ENCODE measurements around the gene TCEANC2. TPM values are rescaled to one million over a fixed set of nuclear protein-coding genes. Genes with fewer than 3 reads are reported as not detected.

TCEANC2 gene
- total RNA-seq, 1 donor = 2.5 TPM

DNA sequence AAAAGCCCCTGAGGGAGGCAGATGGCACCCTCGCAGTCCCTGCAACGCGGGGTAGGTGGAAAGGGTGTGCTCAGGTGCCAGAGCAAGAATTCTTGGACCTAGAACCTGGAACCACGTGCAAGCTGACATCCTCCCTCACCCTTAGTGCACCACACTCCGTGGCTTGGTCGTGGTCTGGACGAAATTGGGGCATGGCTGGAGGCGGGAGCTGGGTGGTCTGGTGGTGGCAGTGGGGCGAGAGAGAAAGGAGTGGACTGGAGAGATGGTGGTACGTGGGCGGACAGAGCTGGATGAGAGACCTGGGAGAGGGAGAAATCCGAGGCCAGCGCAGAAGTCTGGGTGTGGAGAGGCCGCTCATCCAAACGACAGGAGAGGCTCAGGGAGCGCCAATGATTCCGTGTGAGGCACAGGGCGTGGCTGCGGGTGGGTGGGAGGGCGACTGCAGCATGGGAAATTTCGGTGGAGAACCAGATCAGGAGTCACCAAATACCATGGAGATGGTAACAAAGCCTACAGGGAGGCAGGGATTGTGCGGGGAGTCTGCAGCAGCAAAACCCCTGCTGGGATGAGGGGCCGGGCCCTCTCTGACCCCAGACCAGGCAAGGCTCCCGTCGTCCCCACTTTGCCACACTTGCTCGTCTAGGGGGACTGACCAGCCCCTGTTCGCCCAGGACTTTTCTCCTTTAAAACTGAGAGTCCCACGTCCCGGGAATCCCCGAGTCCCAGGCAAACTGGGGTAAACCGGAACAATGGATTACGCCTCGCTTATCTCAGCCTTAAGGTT, 67.5 kb downstream of the TCEANC2 start:
- Histone ChIP-seq H3K4me2 (ENCODE audit: insufficient read depth, low read length) (peak overlapping the region; percentile 88), H3K27ac (ENCODE audit: low read depth, low read length) (peak overlapping the region; percentile 75), H3K4me3 (ENCODE audit: insufficient read depth, low read length) (peak overlapping the region; percentile 68), H3K27me3 (ENCODE audit: insufficient read depth, low read length) (no peaks in the 10 kb centered on the region), H3K36me3 (ENCODE audit: insufficient read depth, low read length) (no peaks in the 10 kb centered on the region), H3K79me2 (ENCODE audit: insufficient read depth, low read length) (no peaks in the 10 kb centered on the region), H4K20me1 (ENCODE audit: insufficient read depth, low read length) (no peaks in the 10 kb centered on the region), H2AFZ (ENCODE audit: low read length) (peak overlapping the region; percentile 91), H3K4me1 (ENCODE audit: insufficient read depth, low read length) (peaks cover 21% of the 10 kb centered on the region), H3K9me3 (ENCODE audit: low read depth, low read length) (no peaks in the 10 kb centered on the region)
- DNase-seq (ENCODE audit: insufficient read length, low spot score, missing footprints) = peak; percentile 83
- TF ChIP-seq, protein P1, sequence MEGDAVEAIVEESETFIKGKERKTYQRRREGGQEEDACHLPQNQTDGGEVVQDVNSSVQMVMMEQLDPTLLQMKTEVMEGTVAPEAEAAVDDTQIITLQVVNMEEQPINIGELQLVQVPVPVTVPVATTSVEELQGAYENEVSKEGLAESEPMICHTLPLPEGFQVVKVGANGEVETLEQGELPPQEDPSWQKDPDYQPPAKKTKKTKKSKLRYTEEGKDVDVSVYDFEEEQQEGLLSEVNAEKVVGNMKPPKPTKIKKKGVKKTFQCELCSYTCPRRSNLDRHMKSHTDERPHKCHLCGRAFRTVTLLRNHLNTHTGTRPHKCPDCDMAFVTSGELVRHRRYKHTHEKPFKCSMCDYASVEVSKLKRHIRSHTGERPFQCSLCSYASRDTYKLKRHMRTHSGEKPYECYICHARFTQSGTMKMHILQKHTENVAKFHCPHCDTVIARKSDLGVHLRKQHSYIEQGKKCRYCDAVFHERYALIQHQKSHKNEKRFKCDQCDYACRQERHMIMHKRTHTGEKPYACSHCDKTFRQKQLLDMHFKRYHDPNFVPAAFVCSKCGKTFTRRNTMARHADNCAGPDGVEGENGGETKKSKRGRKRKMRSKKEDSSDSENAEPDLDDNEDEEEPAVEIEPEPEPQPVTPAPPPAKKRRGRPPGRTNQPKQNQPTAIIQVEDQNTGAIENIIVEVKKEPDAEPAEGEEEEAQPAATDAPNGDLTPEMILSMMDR (IDR thresholded peaks at IDR 0.05; ENCODE audit: extremely low read depth, low read depth, low read length) = no peak

DNA sequence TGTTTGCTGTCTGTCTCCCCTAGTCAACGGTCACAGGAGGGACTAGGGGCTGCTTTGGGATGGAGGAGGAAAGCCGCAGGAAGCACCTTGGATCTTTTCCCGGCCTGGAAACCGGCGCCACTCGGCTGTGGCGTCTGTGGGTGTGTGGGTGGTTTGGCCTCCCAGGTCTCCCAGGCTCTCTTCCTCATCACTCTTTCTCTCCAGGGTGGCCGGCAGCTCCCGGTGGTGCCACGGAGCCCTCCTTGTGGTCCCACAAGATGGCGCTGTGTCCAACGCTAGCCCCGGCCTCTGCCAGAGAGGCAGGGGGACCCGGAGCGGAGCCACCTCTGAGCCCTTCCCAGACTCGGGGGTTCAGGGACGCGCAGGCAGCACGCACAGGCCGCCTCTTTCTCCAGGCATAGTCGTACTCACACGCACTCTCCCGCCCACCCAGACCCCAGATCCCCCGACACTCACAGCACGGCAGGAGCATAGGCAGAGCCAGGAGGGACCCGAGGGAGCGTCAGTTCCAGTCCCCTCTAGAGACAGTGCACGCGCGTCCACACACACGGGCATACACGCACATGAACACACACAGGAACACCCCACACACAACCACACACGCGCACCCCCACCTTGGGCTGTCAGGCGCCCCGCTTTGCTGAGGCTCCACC, 68.2 kb downstream of the TCEANC2 start:
- Histone ChIP-seq H3K79me2 (ENCODE audit: insufficient read depth, low read length) (no peaks in the 10 kb centered on the region), H3K27me3 (ENCODE audit: insufficient read depth, low read length) (no peaks in the 10 kb centered on the region), H3K4me1 (ENCODE audit: insufficient read depth, low read length) (peaks cover 21% of the 10 kb centered on the region), H4K20me1 (ENCODE audit: insufficient read depth, low read length) (no peaks in the 10 kb centered on the region), H3K4me3 (ENCODE audit: insufficient read depth, low read length) (peak overlapping the region; percentile 68), H2AFZ (ENCODE audit: low read length) (peak overlapping the region; percentile 91), H3K27ac (ENCODE audit: low read depth, low read length) (peak overlapping the region; percentile 75), H3K36me3 (ENCODE audit: insufficient read depth, low read length) (no peaks in the 10 kb centered on the region), H3K9me3 (ENCODE audit: low read depth, low read length) (no peaks in the 10 kb centered on the region), H3K4me2 (ENCODE audit: insufficient read depth, low read length) (peak overlapping the region; percentile 88)
- TF ChIP-seq, protein P1 (IDR thresholded peaks at IDR 0.05; ENCODE audit: extremely low read depth, low read depth, low read length) = peak; percentile 76
- DNase-seq (ENCODE audit: insufficient read length, low spot score, missing footprints) = peak; percentile 98

DNA sequence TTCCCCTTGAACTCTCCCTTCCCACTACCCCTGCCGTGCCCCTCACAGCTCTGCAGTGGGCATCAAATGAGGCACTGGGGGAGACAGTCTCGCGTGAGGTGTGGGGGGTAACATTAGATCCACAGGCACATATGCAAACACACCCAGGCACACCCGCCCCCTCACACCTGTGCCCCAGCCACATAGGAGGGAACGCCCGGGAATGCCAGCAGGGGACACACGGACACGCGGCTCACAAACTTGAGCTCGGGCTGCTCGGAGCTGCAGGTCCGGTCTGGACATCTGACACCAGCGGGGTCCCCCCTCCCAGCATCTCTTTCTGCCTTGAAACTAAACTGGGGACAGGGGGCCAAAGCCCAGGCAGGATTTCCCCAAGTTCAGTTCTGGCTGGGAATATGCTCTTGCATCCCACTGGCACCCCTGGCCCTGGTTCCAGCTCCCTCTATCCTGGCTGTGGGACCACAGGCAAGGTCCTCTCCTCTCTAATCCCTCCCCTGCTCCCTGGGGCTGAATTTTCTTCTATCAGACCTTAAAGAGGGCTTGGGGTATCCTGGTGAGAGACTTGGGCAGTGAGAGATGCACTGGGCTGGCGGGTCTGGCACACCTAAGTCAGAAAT, 68.8 kb downstream of the TCEANC2 start:
- Histone ChIP-seq H3K79me2 (ENCODE audit: insufficient read depth, low read length) (no peaks in the 10 kb centered on the region), H3K4me2 (ENCODE audit: insufficient read depth, low read length) (peak overlapping the region; percentile 88), H3K4me3 (ENCODE audit: insufficient read depth, low read length) (no peak overlapping the region), H3K27me3 (ENCODE audit: insufficient read depth, low read length) (no peaks in the 10 kb centered on the region), H3K9me3 (ENCODE audit: low read depth, low read length) (no peaks in the 10 kb centered on the region), H3K4me1 (ENCODE audit: insufficient read depth, low read length) (peaks cover 21% of the 10 kb centered on the region), H4K20me1 (ENCODE audit: insufficient read depth, low read length) (no peaks in the 10 kb centered on the region), H2AFZ (ENCODE audit: low read length) (peak overlapping the region; percentile 91), H3K36me3 (ENCODE audit: insufficient read depth, low read length) (no peaks in the 10 kb centered on the region), H3K27ac (ENCODE audit: low read depth, low read length) (peak overlapping the region; percentile 75)
- DNase-seq (ENCODE audit: insufficient read length, low spot score, missing footprints) = peak; percentile 69
- TF ChIP-seq, protein P1 (IDR thresholded peaks at IDR 0.05; ENCODE audit: extremely low read depth, low read depth, low read length) = no peak

DNA sequence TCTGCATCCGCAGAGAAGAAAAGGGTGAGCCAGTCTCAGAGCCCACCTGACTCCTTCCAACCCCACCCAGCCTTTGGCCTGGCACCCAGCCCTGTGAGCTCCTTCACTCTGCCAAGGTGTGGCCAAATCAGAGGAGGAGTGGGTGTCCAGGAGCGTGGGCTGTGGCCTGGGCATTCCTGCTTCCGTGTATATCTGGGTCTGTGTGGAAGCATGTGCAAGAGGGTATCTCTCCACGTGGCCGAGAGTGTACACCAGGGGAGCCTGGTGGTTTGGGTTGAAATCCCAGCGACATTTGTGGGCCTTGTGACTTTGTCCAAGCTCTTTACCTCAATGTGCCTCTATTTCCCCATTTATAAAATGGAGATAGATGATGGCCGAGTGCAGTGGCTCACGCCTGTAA, 69.6 kb downstream of the TCEANC2 start:
- no peaks in the 10 kb centered on the region for H3K36me3 ChIP-seq (ENCODE audit: insufficient read depth, low read length)
- TF ChIP-seq, protein P1 (IDR thresholded peaks at IDR 0.05; ENCODE audit: extremely low read depth, low read depth, low read length) = no peak
- no peaks in the 10 kb centered on the region for H3K27me3 ChIP-seq (ENCODE audit: insufficient read depth, low read length)
- DNase-seq (ENCODE audit: insufficient read length, low spot score, missing footprints) = no peak
- no peak overlapping the region for H2AFZ ChIP-seq (ENCODE audit: low read length)
- no peak overlapping the region for H3K4me2 ChIP-seq (ENCODE audit: insufficient read depth, low read length)
- no peak overlapping the region for H3K27ac ChIP-seq (ENCODE audit: low read depth, low read length)
- H3K9me3 ChIP-seq (ENCODE audit: low read depth, low read length) = no peaks in the 10 kb centered on the region
- H3K79me2 ChIP-seq (ENCODE audit: insufficient read depth, low read length) = no peaks in the 10 kb centered on the region
- H4K20me1 ChIP-seq (ENCODE audit: insufficient read depth, low read length) = no peaks in the 10 kb centered on the region
- H3K4me1 ChIP-seq (ENCODE audit: insufficient read depth, low read length) = peaks cover 21% of the 10 kb centered on the region
- H3K4me3 ChIP-seq (ENCODE audit: insufficient read depth, low read length) = no peak overlapping the region

Measured in osteoblast (primary cell).